ENCODE results near the gene PIGQ. TPM values are rescaled to one million over a fixed set of nuclear protein-coding genes. Genes with fewer than 3 reads are reported as not detected.

PIGQ gene
- total and polyA plus RNA-seq, 2 of the 13 experiments (the other 11 are each of a cell fraction or from before 2014, with no cell fraction given), result 7.7 to 19.7 TPM

DNA sequence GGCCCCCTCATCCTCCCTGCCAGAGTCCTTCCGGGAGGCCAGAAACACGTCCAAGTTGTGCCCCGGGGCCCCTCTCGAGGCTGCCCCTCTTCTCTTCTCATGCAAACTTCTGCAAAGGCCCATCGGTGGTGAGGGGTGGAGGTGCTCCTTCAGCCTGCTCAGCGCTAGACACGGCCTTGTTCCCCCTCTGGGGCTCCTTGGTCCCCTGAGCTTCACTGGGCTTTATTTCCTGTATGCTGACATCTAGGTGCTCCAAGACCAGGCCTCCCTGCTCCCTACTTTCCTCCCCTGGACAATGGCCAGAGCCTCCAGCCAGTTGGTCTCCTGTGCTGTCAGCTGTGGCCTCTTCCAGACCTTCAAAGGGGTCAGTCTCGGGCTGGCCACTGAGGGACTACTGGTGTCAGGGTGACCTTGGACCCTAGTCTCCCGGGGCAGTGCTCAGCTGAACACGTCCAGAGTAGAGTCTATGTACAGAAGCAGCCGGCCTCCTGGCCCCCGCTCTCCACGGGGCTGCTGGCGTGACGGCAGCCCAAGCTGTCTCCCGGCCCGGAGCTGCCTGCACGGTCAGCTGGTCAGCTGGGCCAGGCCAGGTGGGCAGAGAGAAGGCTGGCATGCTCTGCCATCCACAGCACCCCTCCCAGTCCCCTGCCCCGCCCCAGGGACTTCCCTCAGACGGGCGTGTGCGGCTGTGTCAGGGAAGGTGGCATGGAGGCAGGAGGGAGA is 11.3 kb upstream of the PIGQ start:
- H3K4me3 ChIP-seq (replicated peaks in 1 of 3; ENCODE audit: insufficient read depth in 1 of 3, low read depth in 2 of 3, low read length in 3 of 3), result peak overlapping the region; percentile 5 to 67 (median 25); a peak in 4 of 6 replicates
- WGBS (ENCODE audit: low lambda C conversion rate), result 3% methylated on average over 9 of the region's 22 CpGs
- no peaks in the 10 kb centered on the region for H3K36me3 ChIP-seq (replicated peaks in 1 of 2; ENCODE audit: control insufficient read depth in 1 of 2, insufficient read depth in 2 of 2, low read length in 2 of 2)
- peak; percentile 75 for FAIRE-seq
- no peaks in the 10 kb centered on the region for H3K79me2 ChIP-seq (ENCODE audit: insufficient read depth, low read length)
- H3K27me3 ChIP-seq (ENCODE audit: control insufficient read depth in 1 of 2, insufficient read depth in 2 of 2, low read length in 2 of 2), result peaks cover 11 to 39% of the 10 kb centered on the region in 2 experiments; a peak in 4 of 5 replicates
- no peaks in the 10 kb centered on the region for H4K20me1 ChIP-seq (ENCODE audit: insufficient read depth, low read length)
- DNase-seq (ENCODE audit: low spot score), result peak; percentile 80
- in situ Hi-C loops (cut with HindIII; ENCODE audit: extremely low pct_ligation_motif_present, low pct_unique_long_range_greater_than_20kb) (no loop called here), intact Hi-C loops (cut with micrococcal nuclease; ENCODE audit: unreplicated experiment) (no loop called here)
- H3K4me2 ChIP-seq (ENCODE audit: low read depth, low read length), result peak overlapping the region; percentile 85
- H3K9ac ChIP-seq (ENCODE audit: insufficient read depth, low read depth, low read length), result peak overlapping the region; percentile 49; the same call in 1 of the 2 replicates
- no peaks in the 10 kb centered on the region for H3K9me3 ChIP-seq (ENCODE audit: low read length)
- H3K27ac ChIP-seq (ENCODE audit: extremely low read length, insufficient read depth, low read length), result peak overlapping the region; percentile 43
- peaks cover 76% of the 10 kb centered on the region for H3K4me1 ChIP-seq (ENCODE audit: insufficient read depth, low read length)
- ATAC-seq, result peak; percentile 68
- ChIA-PET CTCF (ENCODE audit: low intra/inter-chr PET ratio, low total read pairs) (no interaction called here), POLR2A (interaction anchor here (0.8 to 2.3 kb wide), 10 partner anchors 8 to 156 kb away, joined by 3 to 17 read pairs (median 4); partner anchors contain the start of gene NHLRC4)
- BruUV-seq (replicated peaks), result no TSS peak
- H2AFZ ChIP-seq (ENCODE audit: low read length), result no peak overlapping the region
- no peak for TF ChIP-seq RBM39 (IDR thresholded peaks at IDR 0.05; ENCODE audit: low read depth, low read length, poor library complexity, severe bottlenecking)
- TF ChIP-seq RBM22 (optimal IDR thresholded peaks at IDR 0.05; ENCODE audit: low read length), result no peak
- TF ChIP-seq ZIK1 (CRISPR knock-in tag; IDR thresholded peaks at IDR 0.05; ENCODE audit: borderline replicate concordance, low read depth), result no peak
- no peak for TF ChIP-seq ZNF792 (CRISPR knock-in tag; IDR thresholded peaks at IDR 0.05)
- no peak for TF ChIP-seq ZKSCAN1 (IDR thresholded peaks at IDR 0.05; ENCODE audit: low read length)
- peak; percentile 46 for TF ChIP-seq FOSL2 (CRISPR knock-in tag; IDR thresholded peaks at IDR 0.05)
- no peak for TF ChIP-seq LCORL (IDR thresholded peaks at IDR 0.05)
- peak; percentile 98 for TF ChIP-seq LCORL (CRISPR knock-in tag; IDR thresholded peaks at IDR 0.05)
- TF ChIP-seq ZNF629 (CRISPR knock-in tag; conservative IDR thresholded peaks at IDR 0.05), result no peak
- peak; percentile 32 for TF ChIP-seq ZNF883 (CRISPR knock-in tag; IDR thresholded peaks at IDR 0.05; ENCODE audit: not compliant biosample characterization)
- TF ChIP-seq, protein P1, sequence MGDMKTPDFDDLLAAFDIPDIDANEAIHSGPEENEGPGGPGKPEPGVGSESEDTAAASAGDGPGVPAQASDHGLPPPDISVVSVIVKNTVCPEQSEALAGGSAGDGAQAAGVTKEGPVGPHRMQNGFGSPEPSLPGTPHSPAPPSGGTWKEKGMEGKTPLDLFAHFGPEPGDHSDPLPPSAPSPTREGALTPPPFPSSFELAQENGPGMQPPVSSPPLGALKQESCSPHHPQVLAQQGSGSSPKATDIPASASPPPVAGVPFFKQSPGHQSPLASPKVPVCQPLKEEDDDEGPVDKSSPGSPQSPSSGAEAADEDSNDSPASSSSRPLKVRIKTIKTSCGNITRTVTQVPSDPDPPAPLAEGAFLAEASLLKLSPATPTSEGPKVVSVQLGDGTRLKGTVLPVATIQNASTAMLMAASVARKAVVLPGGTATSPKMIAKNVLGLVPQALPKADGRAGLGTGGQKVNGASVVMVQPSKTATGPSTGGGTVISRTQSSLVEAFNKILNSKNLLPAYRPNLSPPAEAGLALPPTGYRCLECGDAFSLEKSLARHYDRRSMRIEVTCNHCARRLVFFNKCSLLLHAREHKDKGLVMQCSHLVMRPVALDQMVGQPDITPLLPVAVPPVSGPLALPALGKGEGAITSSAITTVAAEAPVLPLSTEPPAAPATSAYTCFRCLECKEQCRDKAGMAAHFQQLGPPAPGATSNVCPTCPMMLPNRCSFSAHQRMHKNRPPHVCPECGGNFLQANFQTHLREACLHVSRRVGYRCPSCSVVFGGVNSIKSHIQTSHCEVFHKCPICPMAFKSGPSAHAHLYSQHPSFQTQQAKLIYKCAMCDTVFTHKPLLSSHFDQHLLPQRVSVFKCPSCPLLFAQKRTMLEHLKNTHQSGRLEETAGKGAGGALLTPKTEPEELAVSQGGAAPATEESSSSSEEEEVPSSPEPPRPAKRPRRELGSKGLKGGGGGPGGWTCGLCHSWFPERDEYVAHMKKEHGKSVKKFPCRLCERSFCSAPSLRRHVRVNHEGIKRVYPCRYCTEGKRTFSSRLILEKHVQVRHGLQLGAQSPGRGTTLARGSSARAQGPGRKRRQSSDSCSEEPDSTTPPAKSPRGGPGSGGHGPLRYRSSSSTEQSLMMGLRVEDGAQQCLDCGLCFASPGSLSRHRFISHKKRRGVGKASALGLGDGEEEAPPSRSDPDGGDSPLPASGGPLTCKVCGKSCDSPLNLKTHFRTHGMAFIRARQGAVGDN (CRISPR knock-in tag; IDR thresholded peaks at IDR 0.05), result peak; percentile 92
- TF ChIP-seq KAT7 (CRISPR knock-in tag; IDR thresholded peaks at IDR 0.05; ENCODE audit: borderline replicate concordance), result no peak
- peak; percentile 50 for TF ChIP-seq PHF5A (CRISPR knock-in tag; IDR thresholded peaks at IDR 0.05; ENCODE audit: low read depth, unreplicated experiment)
- TF ChIP-seq, protein P2, sequence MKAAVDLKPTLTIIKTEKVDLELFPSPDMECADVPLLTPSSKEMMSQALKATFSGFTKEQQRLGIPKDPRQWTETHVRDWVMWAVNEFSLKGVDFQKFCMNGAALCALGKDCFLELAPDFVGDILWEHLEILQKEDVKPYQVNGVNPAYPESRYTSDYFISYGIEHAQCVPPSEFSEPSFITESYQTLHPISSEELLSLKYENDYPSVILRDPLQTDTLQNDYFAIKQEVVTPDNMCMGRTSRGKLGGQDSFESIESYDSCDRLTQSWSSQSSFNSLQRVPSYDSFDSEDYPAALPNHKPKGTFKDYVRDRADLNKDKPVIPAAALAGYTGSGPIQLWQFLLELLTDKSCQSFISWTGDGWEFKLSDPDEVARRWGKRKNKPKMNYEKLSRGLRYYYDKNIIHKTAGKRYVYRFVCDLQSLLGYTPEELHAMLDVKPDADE (CRISPR knock-in tag; IDR thresholded peaks at IDR 0.05), result no peak
- TF ChIP-seq KDM4B (CRISPR knock-in tag; IDR thresholded peaks at IDR 0.05), result peak; percentile 87
- TF ChIP-seq ZNF256 (CRISPR knock-in tag; conservative IDR thresholded peaks at IDR 0.05), result no peak
- TF ChIP-seq PLRG1 (conservative IDR thresholded peaks at IDR 0.05), result no peak
- TF ChIP-seq, protein P3, sequence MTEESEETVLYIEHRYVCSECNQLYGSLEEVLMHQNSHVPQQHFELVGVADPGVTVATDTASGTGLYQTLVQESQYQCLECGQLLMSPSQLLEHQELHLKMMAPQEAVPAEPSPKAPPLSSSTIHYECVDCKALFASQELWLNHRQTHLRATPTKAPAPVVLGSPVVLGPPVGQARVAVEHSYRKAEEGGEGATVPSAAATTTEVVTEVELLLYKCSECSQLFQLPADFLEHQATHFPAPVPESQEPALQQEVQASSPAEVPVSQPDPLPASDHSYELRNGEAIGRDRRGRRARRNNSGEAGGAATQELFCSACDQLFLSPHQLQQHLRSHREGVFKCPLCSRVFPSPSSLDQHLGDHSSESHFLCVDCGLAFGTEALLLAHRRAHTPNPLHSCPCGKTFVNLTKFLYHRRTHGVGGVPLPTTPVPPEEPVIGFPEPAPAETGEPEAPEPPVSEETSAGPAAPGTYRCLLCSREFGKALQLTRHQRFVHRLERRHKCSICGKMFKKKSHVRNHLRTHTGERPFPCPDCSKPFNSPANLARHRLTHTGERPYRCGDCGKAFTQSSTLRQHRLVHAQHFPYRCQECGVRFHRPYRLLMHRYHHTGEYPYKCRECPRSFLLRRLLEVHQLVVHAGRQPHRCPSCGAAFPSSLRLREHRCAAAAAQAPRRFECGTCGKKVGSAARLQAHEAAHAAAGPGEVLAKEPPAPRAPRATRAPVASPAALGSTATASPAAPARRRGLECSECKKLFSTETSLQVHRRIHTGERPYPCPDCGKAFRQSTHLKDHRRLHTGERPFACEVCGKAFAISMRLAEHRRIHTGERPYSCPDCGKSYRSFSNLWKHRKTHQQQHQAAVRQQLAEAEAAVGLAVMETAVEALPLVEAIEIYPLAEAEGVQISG (CRISPR knock-in tag; IDR thresholded peaks at IDR 0.05), result peak; percentile 66

Measured in HepG2 (cell line).